ENCODE results near the gene TXNDC17. TPM values are rescaled to one million over a fixed set of nuclear protein-coding genes. Genes with fewer than 3 reads are reported as not detected.

Gene TXNDC17
- total and polyA plus RNA-seq, 2 of the 4 experiments (the other 2 are of a cell fraction), result 45.0 to 494 TPM

DNA sequence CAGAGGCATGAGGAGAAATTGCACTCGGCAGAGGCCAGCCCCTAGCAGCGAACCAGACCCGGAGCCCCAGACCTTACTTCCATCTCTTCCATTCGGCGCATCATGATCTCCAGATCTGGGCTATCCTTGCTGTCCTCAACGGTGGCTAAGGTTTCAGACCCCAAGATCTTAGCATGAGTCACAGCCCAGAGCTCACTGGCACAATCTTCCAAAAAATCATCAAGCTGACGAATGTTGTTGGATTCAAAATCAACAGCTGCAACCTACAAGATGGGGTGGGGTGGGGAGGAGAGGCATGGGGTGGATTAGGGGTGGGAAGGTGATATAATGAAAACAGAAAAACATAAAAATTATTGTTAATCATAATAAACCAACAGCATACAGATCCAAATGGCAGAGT lies 44.8 kb upstream of the TXNDC17 start:
- no peak overlapping the region for H3K4ac ChIP-seq (ENCODE audit: low read depth, low read length)
- no TSS peak for BruUV-seq (replicated peaks)
- CTCF ChIA-PET, result interaction anchor here (1.2 kb wide), 1 partner anchor 10 kb away, joined by 3 read pairs; no protein-coding TSS in a partner anchor

More for the DNA sequence above, 44.8 kb upstream of the TXNDC17 start:
- Histone ChIP-seq H4K20me1 (ENCODE audit: insufficient read depth, low read length) (peaks cover 4% of the 10 kb centered on the region; the same call in 1 of the 2 replicates), H4K91ac (ENCODE audit: insufficient read depth, low read depth, low read length) (no peak overlapping the region), H3K18ac (ENCODE audit: low read depth, low read length) (no peak overlapping the region), H3K14ac (replicated peaks; ENCODE audit: low read depth, low read length) (no peak overlapping the region), H3K9me3 (ENCODE audit: control insufficient read depth, insufficient read depth, low read length) (no peaks in the 10 kb centered on the region), H3K56ac (ENCODE audit: extremely low read depth, insufficient read depth, low read length) (no peak overlapping the region), H2BK15ac (ENCODE audit: low read depth, low read length) (no peak overlapping the region), H4K8ac (ENCODE audit: low read depth in 2 of 2, low read length in 2 of 2) (no peak overlapping the region), H3K4me3 (ENCODE audit: insufficient read depth, low read depth, low read length) (no peak overlapping the region), H2AFZ (replicated peaks; ENCODE audit: low read length, poor library complexity) (no peak overlapping the region), H2AK5ac (ENCODE audit: low read depth, low read length) (no peak overlapping the region), H2AK9ac (replicated peaks; ENCODE audit: low read depth, low read length, poor library complexity) (no peak overlapping the region), H2BK120ac (ENCODE audit: low read depth, low read length) (no peak overlapping the region), H3K4me1 (ENCODE audit: control insufficient read depth, insufficient read depth, low read length) (peaks cover 5% of the 10 kb centered on the region), H3K4me2 (ENCODE audit: low read depth, low read length) (no peak overlapping the region), H2BK5ac (ENCODE audit: low read depth, low read length, poor library complexity, severe bottlenecking) (no peak overlapping the region), H3K27ac (ENCODE audit: insufficient read depth, low read length) (no peak overlapping the region), H3K9ac (ENCODE audit: low read depth, low read length) (no peak overlapping the region), H3K23ac (ENCODE audit: low read depth, low read length) (no peak overlapping the region), H3K27me3 (ENCODE audit: control insufficient read depth, insufficient read depth, low read length) (no peaks in the 10 kb centered on the region), H3K9me1 (ENCODE audit: insufficient read depth, low read length) (peaks cover 6% of the 10 kb centered on the region), H2BK20ac (ENCODE audit: low read depth, low read length) (no peak overlapping the region), H3K79me1 (ENCODE audit: low read depth in 1 of 2, low read length in 2 of 2) (peaks cover 2 to 16% of the 10 kb centered on the region in 2 experiments; a peak in 3 of 4 replicates), H4K5ac (ENCODE audit: low read depth, low read length) (no peak overlapping the region), H3K36me3 (ENCODE audit: control insufficient read depth, insufficient read depth, low read length) (peaks cover 28% of the 10 kb centered on the region)
- 100% methylated on average over 4 of the region's 7 CpGs; no CpG with 5 or more reads in 1 of the 2 experiments for WGBS, 2 experiments (ENCODE audit: extremely low coverage in 2 of 2, insufficient read length in 1 of 2)
- intact Hi-C loops (cut with micrococcal nuclease), result no loop called here
- dilution Hi-C loops (cut with HindIII; ENCODE audit: low sequenced_read_pairs, unreplicated experiment), result no loop called here
- no peak for ATAC-seq (ENCODE audit: low read depth)
- in situ Hi-C loops (cut with MboI; ENCODE audit: low sequenced_read_pairs), result no loop called here
- TF ChIP-seq FOS (IDR thresholded peaks at IDR 0.05; ENCODE audit: low read depth, low read length) (no peak), RAD21 (IDR thresholded peaks at IDR 0.05; ENCODE audit: low read length) (no peak), RCOR1 (IDR thresholded peaks at IDR 0.05; ENCODE audit: insufficient replicate concordance, low read length) (no peak), RFX5 (IDR thresholded peaks at IDR 0.05; ENCODE audit: low read depth, low read length) (no peak)
- POLR2A ChIA-PET (ENCODE audit: unreplicated experiment), result no interaction called here
- no peak for DNase-seq

All from IMR-90 (cell line).